HG02870 (cell line): Measurements from ENCODE around the gene STK39.

Source experiments
- ATAC-seq: cut with Tn5 transposase; IDR thresholded peaks from one replicate; pipeline ENCODE4 v1.9.1; 2021; ENCODE audit warnings: mild to moderate bottlenecking, moderate library complexity; ENCODE audit not compliant: unreplicated experiment

Gene STK39

DNA sequence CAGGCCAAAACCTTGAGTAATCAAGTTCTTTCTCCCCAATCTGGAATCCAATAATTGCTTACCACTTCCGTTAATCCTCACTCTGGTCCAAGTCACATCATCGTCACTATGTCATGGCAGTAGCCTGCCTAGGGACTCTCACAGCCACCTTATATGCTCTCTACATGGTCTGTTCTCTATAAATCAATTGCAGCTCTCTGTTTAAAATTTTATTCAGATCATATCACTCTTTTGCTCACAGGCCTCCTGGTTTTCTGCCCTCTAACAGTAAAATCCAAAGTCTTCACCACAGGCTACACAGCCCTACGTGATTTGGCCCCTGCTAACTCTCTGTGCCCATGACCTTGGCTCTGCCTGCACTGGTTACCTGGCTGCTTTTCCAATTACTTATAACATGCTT lies 188.7 kb downstream of the STK39 start:
- no peak for ATAC-seq

DNA sequence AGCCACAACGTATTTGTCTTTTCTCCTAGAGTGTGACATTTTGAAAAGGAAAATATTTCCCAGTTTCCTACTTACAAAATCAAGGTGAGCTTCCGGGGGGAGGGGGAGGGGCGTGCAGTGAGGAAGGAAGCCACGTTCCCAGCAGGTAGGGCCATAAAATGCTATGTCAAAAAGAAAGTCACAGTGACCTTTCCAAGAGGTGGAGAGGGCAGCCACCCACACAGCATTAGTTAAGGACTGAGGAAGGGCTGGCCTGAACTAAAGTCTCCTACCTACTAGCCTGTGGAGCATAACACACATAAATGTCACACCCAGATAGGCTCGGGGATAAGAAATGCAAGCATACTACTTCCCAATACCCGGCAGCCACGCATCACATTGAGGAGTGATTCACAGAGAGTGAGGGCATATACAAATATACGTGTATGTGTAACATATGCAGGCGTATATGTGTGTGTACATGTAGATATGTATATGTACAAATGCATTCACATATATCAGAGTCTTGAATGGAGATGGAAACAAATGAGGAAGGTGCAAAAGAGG lies 191.1 kb downstream of the STK39 start:
- no peak for ATAC-seq

GRCh38 chr2:168054657-168055056 lies 192.7 kb downstream of the STK39 start:
- no peak for ATAC-seq

DNA sequence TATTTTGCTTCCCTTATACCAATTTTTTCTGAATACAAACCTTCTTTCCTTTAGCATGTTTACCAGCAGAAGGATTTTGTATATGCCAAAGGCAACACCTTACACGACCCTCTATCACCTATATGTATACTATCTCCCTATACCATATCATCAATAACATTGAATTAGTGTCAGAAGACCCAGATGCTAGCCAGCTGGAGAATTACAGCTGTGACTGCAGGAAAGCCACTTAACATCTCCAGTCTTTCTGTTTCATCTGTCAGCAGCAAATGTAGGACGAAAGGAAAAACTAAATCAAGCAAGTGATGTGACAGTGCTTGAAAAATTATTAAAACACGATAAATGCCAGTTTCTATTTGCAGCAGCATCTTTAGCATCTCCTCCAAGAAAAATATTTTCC lies 193.7 kb downstream of the STK39 start:
- ATAC-seq = no peak

- no peak for ATAC-seq
Measured at GRCh38 chr2:168052773-168053172, 194.6 kb downstream of the STK39 start.

- no peak for ATAC-seq
Measured at GRCh38 chr2:168050377-168050776, 197.0 kb downstream of the STK39 start.

DNA sequence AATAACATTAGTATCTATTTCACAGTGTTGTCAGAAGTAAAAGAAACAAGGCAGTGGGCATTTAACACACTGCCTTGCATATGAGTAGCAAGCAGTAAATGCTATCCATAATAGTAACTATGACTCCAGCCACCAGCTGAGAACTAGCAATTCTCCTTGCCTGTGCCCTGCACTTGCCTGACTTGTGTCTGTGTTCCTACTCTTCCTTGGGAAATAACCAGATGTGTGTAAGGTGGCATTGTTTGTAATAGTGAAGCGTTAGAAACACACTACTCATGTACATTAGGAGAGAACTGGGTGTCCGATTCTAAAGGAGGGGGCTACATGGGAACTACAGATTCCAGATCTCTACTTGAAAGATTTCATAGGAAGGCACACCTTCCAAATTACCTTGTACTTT lies 197.8 kb downstream of the STK39 start:
- no peak for ATAC-seq

DNA sequence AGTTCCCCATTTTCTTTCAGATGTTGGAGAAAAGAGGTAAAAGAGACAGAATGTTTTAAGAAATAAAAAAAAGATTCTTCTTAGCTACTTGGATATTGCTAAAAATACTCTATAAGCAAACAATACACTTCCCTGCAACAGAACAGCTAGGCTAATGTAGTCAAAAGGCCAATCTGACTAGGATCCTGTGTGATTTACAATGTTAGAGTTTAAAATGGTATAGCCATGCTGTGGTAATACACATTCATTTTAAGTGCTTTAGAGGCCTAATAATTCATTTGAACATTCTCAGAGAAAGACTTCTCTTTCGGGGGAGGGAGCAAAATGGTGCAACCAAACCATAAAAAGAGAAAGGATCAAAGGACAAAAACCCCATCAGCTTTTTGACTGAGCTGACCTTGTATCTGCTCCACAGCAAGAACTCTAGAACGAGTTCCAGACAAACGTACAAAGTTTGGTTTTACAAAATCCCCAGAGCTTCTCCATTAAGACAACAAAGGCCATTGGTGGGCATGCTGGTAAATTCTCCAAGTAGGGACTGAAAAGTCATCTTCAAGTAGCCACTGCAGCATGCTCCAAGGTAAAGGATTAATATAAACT lies 200.2 kb downstream of the STK39 start:
- ATAC-seq = no peak

- no peak for ATAC-seq
Measured at GRCh38 chr2:168044579-168044978, 202.8 kb downstream of the STK39 start.

DNA sequence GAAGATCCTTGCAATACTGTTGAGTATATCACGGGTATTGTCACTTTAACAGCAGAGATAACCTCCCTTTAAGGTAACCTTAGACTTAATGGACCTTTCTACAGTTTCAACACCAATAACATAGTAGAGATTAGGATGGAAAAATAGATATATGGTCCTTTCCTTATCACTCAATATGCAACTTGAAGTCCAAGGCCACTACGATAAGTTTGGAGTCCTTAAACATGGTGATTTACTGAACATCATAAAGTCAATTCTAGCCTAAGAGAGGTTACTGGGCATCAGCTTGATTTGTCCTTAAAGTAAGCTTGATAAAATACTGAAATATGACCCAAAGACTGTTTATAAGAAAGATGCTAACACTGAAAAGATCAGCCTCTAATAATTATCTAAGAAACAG lies 203.2 kb downstream of the STK39 start:
- ATAC-seq = no peak

GRCh38 chr2:168042127-168042824 lies 205.1 kb downstream of the STK39 start:
- ATAC-seq = peak; percentile 82

DNA sequence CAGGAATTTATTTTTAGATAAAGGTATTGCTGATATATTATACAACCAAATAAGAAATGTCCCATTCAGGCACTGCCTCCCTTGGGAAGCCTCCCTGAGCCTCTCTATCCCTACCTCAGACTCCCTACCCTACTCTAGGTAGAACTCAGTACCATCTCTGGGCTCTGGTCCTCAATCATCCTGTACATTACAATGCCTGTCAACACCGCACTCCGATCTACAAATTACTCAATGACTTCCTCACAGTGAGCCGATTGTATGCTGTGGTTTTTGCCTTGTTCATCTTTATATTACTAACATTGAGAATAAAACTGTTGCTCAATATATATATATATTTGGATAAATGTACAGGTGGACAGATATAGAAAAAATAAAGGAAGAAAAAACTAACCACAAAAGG lies 207.5 kb downstream of the STK39 start:
- no peak for ATAC-seq

DNA sequence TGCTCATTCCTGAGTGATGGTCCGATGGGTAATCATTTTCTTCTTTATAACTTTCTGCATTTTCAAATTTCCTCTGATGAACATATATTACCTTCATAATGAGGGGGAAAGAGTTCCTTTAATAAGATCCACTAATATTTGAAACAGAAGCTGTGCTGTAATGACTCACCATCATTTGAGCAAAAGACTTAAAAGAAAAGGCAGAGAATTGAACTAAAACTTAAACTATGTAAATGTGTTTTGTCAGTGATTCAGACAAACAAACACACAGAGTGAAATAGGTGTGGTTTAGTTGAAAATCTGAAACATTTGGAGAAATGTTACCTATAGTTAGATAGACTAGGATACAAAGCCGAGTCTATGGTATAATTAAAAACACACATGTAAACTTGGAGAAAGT lies 209.6 kb downstream of the STK39 start:
- no peak for ATAC-seq

- peak; percentile 64 for ATAC-seq
Measured at GRCh38 chr2:168035458-168035857, 211.9 kb downstream of the STK39 start.

DNA sequence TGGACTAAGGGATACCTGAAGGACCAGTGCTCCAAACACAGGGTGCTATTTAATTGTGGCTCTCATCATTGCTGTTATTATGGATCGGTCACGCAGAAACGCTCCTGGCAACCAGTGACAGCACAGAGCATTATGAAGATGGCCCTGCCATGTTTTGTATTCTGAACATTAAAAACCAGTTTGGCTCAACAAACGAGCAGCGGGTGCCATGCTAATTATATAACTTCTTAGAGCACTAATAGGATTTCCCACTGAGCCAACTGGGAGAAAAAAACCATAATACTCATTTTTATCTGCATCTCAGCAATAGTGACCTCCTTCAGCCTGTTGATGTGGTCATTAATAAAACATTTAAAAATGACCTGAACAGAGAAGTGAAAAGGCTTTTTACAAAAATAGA lies 212.8 kb downstream of the STK39 start:
- no peak for ATAC-seq

GRCh38 chr2:168033966-168034365 lies 213.4 kb downstream of the STK39 start:
- ATAC-seq = no peak

DNA sequence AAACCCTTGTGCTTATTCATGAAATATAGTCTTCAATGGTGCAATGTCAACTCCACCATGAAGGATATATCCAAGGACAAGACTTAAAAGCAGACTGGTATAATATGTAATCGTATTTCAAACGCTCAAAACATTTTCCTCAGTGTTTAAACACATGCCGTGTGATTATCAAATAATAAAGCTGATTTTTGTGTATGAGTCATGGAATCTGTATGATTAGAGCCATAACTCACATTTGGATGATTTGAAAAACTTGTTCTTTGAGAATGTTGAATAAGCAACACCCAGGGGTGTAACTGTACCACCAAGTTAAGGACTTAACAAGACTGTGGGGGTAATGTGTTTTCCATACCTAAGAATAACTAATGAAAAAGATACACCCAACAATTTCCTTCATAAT lies 215.3 kb downstream of the STK39 start:
- no peak for ATAC-seq

GRCh38 chr2:168030862-168031624 lies 216.4 kb downstream of the STK39 start:
- ATAC-seq = peak; percentile 72

- ATAC-seq = no peak
Measured at GRCh38 chr2:168029071-168029470, 218.3 kb downstream of the STK39 start.

DNA sequence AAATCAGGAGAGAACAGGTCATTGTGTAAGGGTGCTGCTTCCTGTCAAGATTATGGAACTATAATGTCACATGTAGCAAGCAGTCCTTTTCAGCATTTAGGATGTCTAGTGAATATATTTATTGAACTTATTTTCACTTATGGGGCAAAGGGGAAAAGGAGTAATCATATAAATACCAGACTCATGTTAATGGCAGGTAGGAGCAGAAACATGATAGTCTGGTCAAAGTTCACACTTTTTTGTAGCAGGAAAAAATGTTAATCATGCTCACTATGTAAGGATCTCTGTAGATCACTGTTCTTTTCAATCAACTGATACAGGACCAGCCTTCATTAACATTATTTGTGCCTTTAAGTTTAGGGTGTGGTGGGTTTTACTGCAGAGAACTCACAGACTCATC lies 219.0 kb downstream of the STK39 start:
- ATAC-seq = no peak

GRCh38 chr2:168025487-168026202 lies 221.8 kb downstream of the STK39 start:
- no peak for ATAC-seq
